ENCODE data around the gene SACM1L. TPM values are rescaled to one million over a fixed set of nuclear protein-coding genes. Genes with fewer than 3 reads are reported as not detected.
A peak's percentile ranks its signal among the peaks of the same experiment; 100 is the strongest.

The SACM1L gene, protein sequence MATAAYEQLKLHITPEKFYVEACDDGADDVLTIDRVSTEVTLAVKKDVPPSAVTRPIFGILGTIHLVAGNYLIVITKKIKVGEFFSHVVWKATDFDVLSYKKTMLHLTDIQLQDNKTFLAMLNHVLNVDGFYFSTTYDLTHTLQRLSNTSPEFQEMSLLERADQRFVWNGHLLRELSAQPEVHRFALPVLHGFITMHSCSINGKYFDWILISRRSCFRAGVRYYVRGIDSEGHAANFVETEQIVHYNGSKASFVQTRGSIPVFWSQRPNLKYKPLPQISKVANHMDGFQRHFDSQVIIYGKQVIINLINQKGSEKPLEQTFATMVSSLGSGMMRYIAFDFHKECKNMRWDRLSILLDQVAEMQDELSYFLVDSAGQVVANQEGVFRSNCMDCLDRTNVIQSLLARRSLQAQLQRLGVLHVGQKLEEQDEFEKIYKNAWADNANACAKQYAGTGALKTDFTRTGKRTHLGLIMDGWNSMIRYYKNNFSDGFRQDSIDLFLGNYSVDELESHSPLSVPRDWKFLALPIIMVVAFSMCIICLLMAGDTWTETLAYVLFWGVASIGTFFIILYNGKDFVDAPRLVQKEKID
- polyA plus RNA-seq (ENCODE audit: insufficient read length in 4 of 4), result 10 to 100 TPM; 56.0 to 71.5 (median 65.3) TPM

DNA sequence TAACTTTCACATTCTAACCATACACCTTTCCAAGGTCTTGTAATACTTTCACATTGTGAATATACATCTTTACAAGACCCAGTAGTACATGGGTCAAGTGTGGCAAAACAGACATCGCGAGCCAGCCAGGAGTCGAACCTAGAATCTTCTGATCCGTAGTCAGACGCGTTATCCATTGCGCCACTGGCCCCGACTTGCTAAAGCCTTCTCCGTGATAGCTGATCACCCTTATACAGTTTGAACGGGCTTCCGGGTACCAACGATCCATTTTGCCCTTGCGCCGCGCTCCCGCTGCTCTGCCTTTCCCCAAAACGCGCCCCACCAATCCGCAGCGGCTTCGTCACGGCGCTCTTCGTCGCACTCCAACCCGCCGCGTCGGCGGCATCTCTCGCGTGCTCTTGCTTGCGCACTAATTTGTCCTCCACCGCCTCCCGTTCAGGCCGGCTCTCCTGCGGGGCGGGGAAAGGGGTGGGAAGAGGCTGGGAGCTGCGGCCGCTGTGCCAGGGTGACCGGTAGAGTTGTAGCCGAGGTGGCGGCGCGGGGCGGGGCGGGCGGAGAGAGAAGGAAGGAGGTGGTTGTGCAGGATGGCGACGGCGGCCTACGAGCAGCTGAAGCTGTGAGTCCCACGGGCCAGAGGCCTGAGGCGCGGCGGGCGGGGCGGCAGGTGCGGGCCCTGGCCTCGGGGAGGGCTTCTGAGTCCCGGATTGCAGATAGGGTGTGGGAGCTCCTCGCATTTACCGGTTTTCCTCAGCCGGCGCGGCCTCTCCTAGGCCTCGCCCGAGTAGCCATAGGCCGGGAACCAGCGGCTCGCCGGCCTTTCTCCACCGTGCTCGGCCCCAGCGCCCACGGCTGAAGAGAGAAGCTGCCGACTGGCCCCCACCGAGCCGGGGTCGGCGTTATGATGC lies at the start of gene SACM1L:
TSS of gene SACM1L (plus strand) at position 515 of the 905 bp plus-strand sequence. CDS start at position 585, 70 bp downstream.
- DNase-seq (ENCODE audit: low read depth in 4 of 4, low spot score in 3 of 4), result peak; percentile 96 to 99 (median 96)

DNA sequence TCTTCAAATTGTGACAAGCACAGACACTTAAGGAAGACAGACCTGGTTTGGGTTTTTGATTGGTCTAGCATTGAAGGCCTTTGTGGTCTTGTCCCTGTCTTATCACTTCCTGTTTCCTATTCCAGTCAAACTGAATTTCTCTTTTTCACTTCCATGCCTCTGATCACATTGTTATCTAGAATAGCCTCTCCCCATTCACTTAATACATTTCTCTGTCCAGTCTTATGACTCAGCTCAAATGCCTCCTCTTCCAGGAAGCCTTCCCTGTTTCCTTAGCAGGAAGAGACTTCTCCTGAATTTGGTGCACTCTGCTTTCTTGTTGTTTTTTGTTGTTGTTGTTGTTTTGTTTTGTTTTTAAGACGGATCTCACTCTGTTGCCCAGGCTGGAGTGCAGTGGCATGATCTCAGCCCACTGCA lies 49.1 kb upstream of the SACM1L start:
- DNase-seq (ENCODE audit: low read depth in 4 of 4, low spot score in 3 of 4), result no peak

DNA sequence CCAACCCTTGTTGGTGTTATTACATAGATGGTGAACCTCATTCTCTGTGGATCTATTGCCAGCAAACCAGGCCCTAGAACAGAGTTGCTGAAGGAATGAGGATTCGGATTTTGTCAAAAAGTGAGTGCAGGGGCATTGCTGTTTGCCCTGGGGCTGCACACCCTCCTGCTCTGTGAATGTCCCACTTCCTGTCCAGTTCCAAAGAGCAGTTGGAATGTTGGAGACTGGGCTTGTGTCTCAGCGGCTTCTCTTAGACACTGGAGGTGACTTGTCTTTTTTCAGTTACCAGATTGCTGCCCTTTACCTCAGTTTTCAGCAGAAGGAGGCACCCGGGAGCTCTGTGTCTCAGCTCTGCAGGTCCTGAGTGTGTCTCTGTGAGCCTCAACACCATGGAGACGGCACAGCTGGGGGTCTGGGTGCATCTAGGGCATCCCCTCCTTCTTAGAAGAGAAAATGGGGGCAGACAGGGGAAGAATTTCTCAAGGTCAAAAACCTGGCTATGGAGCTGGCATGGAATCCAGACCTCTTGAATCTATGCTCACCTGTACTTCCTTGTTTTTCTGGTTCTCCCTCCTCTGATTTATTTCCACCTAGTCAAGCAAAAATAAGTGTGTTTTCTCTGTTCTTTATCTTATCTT lies 48.4 kb upstream of the SACM1L start:
- DNase-seq (ENCODE audit: low read depth in 4 of 4, low spot score in 3 of 4), result no peak

DNA sequence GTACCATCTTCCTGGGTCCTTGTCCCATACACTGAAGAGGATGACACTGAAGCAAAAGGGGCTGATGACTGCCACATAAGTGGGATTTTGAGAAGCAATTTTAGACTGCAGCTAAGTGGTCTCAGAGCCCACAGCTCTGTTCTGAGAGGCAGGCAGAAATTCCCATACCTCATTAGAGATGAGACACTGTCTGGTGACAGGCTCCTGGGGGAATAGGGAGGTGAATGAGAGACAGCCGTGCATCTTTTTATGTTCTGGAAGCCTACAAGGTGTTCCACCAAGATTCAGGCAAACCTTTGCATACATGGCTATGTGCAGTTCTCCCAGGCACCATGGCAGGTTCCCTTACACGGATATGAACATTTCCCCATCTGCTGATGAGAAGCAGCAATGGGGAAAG lies 47.4 kb upstream of the SACM1L start:
- DNase-seq (ENCODE audit: low read depth in 4 of 4, low spot score in 3 of 4), result no peak

DNA sequence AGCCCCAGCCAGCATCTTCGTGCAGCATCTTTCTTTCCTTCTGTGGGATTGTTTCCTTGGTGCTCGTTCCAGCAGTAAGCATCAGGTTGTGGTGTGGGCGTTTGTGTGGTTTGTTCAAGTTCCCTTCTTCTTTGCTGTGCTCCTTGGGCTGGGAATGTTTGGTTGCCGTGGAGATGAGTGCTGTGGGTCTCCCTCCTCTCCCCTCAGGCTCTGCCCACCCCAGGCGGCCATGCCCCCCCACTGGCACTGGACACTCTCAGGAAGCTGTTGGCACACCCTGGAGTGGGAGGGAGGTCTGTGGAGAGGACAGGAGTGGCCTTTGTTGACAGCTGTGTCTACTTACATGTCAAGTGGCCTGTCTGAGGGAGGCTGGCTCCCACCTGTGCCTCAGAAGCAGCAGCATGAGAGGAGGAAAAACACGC lies 46.5 kb upstream of the SACM1L start:
- peak in 1 of 4 donors; percentile 19 for DNase-seq (ENCODE audit: low read depth in 4 of 4, low spot score in 3 of 4)

DNA sequence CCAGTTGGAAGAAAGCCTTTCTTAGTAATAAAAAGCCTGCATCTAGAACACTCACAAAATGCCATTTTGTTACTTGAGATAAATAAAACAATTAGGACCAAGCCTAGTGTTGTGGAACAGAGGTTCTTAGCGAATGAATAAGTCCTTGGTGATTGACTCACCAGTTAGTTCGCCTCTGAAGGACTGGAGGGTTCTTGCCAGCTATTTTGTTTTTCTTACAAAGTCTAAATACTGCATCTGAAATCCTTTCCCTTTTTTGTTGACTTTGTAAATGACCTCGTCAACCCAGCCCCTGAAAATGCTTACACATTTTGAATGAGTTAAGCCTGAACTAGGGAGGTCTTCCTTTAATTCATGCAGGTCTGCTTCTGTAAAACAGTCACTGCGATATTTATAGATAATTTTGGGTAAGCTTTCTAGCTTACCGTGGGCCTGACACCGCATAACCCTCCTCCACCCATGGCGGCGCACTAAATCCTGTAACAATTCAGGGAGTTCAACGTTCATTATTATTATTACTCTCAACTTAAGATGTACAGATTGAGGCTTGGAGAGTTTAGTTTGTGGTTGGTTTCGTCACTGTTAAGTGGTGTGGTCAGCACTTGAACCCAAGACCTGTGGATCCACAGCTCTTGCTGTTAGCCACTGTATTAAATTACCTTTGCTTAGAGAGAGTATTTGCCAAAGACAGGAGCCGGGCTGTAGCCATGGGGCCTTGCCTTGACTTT lies 45.0 kb upstream of the SACM1L start:
- peak in 2 of 4 donors; percentile 22 to 36 for DNase-seq (ENCODE audit: low read depth in 4 of 4, low spot score in 3 of 4)

DNA sequence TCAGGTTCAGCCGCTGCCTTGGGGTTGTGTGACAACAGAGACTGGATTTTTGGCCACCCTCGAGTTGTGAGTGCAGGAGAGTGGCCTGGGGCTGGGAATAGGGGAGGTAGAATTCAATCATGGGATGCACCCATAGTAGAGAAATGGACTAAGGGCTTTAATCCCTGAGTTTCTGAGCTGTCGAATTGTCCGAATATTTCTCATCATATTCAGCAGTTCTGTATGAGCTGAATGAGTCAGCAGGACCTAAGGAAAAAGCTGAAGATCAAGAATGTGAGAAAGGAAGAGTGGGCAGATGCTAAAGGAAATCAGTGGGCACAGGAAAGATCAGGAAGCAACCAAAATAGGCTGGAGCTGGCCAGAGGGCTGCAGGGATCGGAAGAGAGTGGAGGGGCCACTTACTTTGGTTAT lies 44.4 kb upstream of the SACM1L start:
- no peak for DNase-seq (ENCODE audit: low read depth in 4 of 4, low spot score in 3 of 4)

DNA sequence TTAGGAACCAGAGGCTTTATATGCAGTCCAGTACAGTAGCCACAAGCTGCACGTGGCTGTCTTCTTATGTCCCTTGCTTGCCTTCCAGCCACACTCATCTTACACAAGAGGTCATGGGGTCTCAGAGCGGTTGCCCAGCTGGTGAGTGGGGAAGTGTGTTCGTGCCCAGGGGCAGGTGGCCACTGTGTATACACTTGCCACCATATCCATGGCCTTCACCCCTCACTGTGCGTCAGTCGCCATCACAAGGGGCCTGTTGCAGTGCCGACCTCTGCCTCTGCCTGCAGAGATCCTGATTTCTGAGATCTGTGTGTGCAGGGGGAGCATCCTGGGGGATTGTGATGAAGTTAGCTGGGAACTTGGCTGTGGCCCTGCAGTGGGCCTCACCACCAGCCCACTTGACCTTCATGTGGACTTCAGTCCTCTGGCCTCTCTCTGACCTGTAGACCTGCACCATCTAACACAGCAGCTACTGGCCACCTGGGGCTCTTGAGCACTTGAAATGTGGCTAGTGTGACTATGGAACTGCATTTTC lies 43.1 kb upstream of the SACM1L start:
- DNase-seq (ENCODE audit: low read depth in 4 of 4, low spot score in 3 of 4), result no peak

DNA sequence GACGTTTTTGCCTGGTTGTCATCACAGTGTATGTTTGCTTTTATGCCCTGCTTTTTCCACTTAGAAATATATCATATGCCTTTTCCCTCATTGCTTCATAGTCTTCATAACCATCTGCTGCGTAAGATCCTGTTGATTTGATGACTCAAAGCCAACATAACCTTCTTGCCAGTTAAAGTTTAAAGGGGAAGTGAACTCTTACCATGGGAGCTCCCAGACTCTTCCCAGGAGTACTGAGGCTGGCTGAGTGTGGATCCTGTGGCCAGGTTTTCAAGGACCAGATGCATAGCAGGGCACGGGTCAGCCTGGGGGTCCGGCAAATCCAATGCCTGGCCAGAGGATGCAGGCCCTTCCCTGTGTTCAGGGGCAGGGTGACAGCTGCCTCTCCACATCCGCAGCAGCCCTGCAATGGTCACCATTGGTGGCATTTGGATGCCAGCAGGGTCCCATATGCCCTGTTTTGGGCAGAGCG lies 42.0 kb upstream of the SACM1L start:
- no peak for DNase-seq (ENCODE audit: low read depth in 4 of 4, low spot score in 3 of 4)

DNA sequence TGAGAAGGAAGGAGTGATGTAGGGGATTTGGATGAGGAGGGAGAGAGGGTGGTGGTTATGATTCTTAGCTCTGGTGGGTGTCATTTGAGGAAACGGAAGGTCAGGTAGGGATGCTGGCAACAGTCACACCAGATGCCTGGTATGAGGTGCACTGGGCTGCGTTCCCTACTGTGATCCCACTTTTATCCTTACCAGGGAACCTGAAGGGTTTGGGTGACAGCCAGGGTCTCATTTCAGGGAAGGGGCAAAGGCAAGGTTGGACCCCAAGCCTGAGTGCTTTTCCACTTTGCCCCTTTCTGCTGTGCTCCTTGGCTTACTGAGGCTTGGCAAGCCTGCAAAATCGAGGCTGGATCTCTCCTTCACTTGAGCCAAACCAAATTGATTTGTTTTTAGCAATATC lies 36.0 kb upstream of the SACM1L start:
- DNase-seq (ENCODE audit: low read depth in 4 of 4, low spot score in 3 of 4), result no peak

DNA sequence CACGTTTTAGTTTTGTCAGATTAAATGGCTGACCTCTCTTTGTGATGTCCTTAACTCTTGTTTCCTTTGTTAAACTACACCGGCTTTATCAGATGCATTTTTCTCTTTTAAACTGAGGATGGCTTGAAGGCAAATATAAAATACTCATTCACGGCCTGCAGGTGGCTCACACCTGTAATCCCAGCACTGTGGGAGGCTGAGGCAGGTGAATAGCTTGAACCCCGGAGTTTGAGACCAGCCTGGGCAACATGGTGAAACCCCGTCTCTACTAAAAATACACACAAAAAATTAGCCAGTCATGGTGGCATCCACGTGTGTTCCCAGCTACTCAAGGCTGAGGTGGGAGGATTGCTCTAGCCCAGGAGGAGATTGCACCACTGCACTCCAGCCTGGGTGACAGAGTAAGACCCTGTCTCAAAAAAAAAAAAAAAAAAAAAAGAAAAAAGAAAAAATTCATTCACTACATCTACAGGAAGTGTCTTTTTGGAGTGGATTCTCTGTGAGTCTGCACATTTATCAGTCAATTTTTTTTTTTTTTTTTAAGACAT lies 34.7 kb upstream of the SACM1L start:
- DNase-seq (ENCODE audit: low read depth in 4 of 4, low spot score in 3 of 4), result no peak

DNA sequence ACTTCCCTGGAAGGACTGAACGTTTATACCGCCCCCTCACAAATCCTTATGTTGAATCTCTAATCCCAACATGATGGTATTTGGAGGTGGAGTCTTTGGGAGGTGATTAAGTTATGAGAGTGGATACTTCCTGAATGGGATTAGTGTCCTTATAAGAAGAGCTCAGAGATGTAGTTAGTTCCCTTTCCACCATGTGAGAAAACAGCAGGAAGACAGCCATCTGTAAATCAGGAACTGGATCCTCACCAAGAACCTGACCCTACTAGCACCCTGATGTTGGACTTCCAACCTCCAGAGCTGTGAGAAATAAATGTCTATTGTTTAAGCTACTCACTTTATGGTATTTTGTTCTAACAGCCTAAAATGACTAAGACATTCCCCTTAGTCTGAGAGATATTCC lies 33.3 kb upstream of the SACM1L start:
- DNase-seq (ENCODE audit: low read depth in 4 of 4, low spot score in 3 of 4), result no peak

DNA sequence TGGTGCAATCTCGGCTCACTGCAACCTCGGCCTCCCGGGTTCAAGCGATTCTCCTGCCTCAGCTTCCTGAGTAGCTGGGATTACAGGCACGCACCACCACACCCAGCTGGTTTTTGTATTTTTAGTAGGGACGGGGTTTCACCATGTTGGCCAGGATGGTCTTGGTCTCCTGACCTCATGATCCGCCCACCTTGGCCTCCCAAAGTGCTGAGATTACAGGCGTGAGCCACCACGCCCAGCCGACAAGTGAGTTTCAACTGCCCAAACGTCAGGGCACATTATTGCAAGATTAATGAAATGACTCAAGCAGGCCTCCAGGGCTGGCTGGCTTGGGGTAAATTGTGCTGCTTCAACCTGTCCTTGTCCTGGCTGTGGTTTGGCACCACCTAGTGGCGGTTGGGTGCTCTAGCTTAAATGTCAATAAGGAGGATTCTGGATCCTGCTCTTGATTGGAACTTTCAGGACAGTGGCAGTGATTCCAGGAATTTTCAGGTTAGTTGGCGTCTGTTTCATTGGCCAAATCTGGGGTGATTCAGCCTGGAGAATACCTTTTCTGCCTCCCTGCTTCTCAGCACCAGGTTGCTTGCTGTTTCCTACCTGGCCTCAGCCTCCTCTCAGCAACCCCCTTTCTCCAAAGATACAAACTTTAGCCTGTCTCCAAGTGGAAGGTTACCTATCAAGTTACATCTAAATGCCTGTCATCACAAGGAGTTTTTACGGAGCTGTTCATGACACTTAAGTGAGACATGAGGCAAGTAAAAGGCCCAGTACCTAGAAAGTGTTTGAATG lies 32.4 kb upstream of the SACM1L start:
- DNase-seq (ENCODE audit: low read depth in 4 of 4, low spot score in 3 of 4), result peak; percentile 78 to 82 (median 80)

DNA sequence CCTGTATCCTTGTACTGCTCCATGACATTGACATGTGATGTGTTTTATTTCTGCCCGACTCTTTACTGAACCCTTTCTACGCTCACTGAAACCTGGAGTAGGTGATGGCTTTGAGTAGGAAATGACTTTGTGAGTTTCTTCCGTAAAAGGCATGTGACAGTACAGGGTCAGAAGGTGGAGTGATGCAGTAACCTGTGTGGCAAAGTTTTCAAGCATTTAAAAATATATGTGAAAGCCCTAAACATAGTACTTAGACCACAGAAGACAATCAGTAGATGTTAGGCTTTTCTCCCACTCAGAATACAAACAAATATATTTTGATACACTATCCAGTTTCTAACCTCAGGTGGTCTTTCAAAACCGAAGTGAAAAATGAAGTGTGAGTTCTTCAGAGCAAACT lies 31.3 kb upstream of the SACM1L start:
- DNase-seq (ENCODE audit: low read depth in 4 of 4, low spot score in 3 of 4), result no peak

DNA sequence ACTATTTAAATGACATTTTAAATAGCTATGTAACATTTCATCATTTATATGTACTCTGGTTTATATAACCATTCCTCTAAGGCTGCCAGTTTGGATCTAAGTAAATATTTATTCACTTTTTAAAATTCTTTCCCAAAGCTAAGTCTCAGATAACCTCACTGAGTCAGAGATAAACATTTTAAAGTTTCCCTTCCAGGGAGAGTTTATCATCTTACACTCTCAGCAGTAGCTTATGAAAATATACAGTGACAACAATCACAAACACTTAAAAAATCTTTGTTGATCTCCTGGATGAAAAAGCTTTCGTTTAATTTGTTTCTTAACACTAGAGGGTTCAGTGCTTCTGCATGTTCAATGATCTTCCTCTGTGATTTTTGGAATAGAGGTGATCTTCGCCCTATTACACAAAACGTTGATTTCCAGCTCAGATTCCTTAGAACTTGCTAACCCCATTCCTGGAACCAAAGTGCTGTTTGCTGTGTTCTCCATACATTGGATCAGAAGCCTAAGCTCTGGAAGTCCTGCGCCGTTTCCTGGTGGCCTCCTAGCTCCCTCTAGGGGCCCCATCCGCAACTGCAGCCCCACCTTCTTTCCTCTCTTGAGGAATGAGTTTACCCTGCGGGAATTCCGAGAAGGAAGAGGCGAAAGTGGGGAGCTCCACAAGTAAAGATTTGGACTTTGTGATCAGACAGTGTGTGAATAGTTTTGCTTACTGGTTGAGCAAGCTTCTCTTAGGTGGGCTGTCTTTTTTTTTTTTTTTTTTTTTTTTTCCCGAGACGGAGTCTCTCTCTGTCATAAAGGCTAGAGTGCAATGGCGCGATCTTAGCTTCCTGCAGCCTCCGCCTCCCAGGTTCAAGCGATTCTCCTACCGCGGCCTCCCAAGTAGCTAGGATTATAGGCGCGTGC lies 29.3 kb upstream of the SACM1L start:
- DNase-seq (ENCODE audit: low read depth in 4 of 4, low spot score in 3 of 4), result peak in 1 of 4 donors; percentile 42

DNA sequence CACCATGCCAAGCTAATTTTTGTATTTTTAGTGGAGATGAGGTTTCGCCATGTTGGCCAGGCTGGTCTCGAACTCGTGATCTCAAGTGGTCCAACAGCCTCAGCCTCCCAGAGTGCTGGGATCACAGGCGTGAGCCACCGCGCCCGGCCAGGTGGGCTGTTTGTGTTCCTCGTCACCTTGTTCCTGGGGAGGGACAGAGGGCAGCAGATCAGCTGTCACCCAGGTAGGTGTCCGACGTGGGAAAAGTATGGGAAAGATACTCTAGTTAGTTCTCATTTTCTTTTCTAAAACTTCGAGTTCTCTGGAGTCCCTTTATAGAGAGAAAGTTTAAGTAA lies 28.7 kb upstream of the SACM1L start:
- DNase-seq (ENCODE audit: low read depth in 4 of 4, low spot score in 3 of 4), result no peak

DNA sequence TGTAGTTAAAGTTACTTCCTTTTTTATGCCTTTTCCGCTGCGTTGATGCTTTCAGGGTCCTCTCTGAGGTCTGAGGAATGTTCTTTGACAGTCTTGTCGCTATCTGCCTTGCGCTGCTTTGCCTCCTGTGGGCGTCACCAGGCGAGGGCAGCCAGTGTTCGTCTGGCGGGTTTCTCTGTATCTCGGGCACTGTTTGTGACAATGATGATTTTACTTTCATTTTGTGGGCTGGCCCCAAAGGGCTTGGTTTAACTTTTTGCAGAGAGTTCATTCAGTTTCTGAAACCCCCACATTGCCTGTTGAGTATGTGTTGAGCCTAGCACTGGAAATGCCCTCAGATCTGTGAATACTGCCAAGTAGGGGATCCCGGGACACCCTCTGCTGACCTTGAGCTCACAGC lies 24.6 kb upstream of the SACM1L start:
- DNase-seq (ENCODE audit: low read depth in 4 of 4, low spot score in 3 of 4), result no peak
